Osteocyte (in vitro differentiated cells): ENCODE data around the gene PHF21A. TPM values are rescaled to one million over a fixed set of nuclear protein-coding genes. Genes with fewer than 3 reads are reported as not detected.

Source experiments
- DNase-seq: peaks from one replicate; pipeline ENCODE4 v3.0.0; 2021; ENCODE audit warnings: mixed read lengths; ENCODE audit not compliant: unreplicated experiment; ENCODE audit errors: extremely low spot score
- H3K27ac Mint-ChIP-seq: one replicate; pipeline ENCODE4 v1.8.0; 2021; ENCODE audit warnings: mild to moderate bottlenecking, mixed read lengths; ENCODE audit not compliant: unreplicated experiment
- H3K27me3 Mint-ChIP-seq: one replicate; pipeline ENCODE4 v1.8.0; 2021; ENCODE audit warnings: mixed read lengths; ENCODE audit not compliant: unreplicated experiment
- H3K36me3 Mint-ChIP-seq: one replicate; pipeline ENCODE4 v1.8.0; 2021; ENCODE audit warnings: mixed read lengths; ENCODE audit not compliant: unreplicated experiment
- H3K4me1 Mint-ChIP-seq: one replicate; pipeline ENCODE4 v1.8.0; 2021; ENCODE audit warnings: mixed read lengths; ENCODE audit not compliant: unreplicated experiment
- H3K4me3 Mint-ChIP-seq: one replicate; pipeline ENCODE4 v1.8.0; 2021; ENCODE audit warnings: mild to moderate bottlenecking, moderate library complexity, mixed read lengths; ENCODE audit not compliant: unreplicated experiment
- H3K9me3 Mint-ChIP-seq: one replicate; pipeline ENCODE4 v1.8.0; 2021; ENCODE audit warnings: mixed read lengths; ENCODE audit not compliant: unreplicated experiment
- total RNA-seq: library from RNA; stranded (reverse); gene quantifications from 2 replicates; pipeline ENCODE4 v1.2.1, GENCODE V29; 2021
- TF ChIP-seq, protein P1 (sequence below): fragments of 200-600 bp; sonication (generic); IDR thresholded peaks from 2 replicates; pipeline ENCODE4 v1.5.0; 2021; ENCODE audit warnings: antibody characterized with exemption, mild to moderate bottlenecking, moderate library complexity

PHF21A gene
- total RNA-seq, 1 donor from 2014 or later, result 40.8 TPM

DNA sequence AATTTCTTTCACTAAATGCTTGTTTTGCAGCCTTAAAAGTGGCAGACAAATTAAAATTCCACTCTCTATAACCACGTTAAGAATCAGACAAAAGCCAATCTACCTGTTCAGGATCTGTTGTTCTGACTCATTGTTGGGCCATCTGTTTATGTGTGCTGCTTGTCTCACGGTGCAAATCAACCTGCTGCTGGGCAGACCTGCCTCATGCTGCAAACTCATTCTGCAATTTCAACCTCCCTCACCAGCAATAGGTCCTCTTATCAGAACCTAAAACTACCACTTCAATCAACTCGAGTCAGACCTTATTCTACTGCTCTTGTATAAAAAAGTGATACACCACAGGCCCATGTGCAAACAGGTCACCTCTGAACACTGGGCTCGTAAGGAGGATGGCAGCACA is 123.7 kb downstream of the PHF21A start:
- Mint-ChIP-seq H3K4me3 (no peak overlapping the region), H3K36me3 (peaks cover 2% of the 10 kb centered on the region), H3K27ac (no peak overlapping the region), H3K4me1 (peaks cover 13% of the 10 kb centered on the region), H3K9me3 (no peaks in the 10 kb centered on the region), H3K27me3 (no peaks in the 10 kb centered on the region)
- TF ChIP-seq, protein P1, sequence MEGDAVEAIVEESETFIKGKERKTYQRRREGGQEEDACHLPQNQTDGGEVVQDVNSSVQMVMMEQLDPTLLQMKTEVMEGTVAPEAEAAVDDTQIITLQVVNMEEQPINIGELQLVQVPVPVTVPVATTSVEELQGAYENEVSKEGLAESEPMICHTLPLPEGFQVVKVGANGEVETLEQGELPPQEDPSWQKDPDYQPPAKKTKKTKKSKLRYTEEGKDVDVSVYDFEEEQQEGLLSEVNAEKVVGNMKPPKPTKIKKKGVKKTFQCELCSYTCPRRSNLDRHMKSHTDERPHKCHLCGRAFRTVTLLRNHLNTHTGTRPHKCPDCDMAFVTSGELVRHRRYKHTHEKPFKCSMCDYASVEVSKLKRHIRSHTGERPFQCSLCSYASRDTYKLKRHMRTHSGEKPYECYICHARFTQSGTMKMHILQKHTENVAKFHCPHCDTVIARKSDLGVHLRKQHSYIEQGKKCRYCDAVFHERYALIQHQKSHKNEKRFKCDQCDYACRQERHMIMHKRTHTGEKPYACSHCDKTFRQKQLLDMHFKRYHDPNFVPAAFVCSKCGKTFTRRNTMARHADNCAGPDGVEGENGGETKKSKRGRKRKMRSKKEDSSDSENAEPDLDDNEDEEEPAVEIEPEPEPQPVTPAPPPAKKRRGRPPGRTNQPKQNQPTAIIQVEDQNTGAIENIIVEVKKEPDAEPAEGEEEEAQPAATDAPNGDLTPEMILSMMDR, result no peak
- no peak for DNase-seq

DNA sequence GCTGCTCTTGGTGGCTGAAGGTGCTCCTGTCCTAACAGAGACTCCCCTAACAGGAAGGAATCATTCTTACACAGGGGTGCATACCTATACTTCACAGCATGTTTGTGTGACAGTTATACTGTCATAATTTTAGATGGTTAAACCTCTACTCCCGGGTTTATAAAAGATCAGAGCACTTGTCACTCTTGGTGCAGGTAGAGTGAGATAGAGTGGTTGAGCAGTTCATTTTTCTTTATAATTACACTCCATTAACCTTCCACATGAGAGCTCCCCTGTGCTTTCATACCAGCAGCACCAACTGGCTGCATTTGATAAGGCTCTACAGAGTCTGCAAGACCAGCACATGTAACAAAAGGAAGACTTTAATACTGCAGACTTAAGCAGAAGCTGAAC is 125.9 kb downstream of the PHF21A start:
- no peak overlapping the region for H3K4me3 Mint-ChIP-seq
- no peaks in the 10 kb centered on the region for H3K9me3 Mint-ChIP-seq
- H3K27ac Mint-ChIP-seq, result no peak overlapping the region
- DNase-seq, result no peak
- H3K27me3 Mint-ChIP-seq, result no peaks in the 10 kb centered on the region
- peaks cover 2% of the 10 kb centered on the region for H3K36me3 Mint-ChIP-seq
- TF ChIP-seq, protein P1, result no peak
- H3K4me1 Mint-ChIP-seq, result peaks cover 4% of the 10 kb centered on the region

DNA sequence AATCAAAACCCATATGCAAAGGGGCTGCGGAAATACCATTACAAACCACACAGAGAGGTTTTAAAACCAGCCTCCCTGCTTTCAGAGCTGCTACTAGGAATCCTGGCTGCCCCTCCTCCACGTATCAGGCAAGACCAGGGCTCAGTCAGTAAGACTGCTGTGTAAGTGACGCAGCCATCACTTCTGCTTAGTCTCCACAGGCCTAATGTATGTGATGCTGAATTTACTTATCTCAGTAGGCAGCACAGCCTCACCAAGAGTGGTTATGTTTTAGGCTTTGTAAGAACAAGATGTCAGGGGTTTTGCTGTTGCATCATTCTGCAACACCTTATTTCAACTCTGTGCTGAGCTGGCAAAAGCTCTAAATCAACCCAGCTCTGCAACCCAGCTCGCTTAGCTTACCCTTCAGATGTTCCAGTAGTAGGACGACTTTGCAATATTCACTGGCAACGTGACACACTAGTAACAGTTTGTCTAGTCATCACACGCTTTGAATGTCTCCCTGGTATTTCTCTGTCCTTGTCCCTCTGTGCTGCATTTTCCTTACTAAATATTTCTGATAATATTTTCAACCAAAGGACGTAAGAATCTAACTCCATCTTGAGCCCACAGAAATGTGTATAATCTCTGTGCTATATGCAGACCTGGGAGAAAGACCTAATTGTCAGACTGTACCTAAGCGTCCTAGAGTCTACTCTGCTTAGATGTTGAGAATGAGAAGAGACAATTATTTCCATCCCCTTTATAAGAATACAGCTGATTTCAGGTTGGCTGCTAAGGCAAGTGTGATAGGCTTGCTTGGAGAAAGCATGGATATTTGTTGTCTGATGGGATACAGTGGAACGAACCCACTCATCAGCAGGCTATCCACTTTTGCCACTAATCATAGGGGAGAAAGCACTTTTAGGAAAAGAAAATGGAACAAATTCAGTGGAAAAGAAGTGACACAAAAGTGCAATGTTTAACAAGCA is 126.6 kb downstream of the PHF21A start:
- DNase-seq, result no peak
- Mint-ChIP-seq H3K27ac (no peak overlapping the region), H3K27me3 (no peaks in the 10 kb centered on the region), H3K4me1 (peaks cover 4% of the 10 kb centered on the region), H3K36me3 (peaks cover 2% of the 10 kb centered on the region), H3K9me3 (no peaks in the 10 kb centered on the region), H3K4me3 (no peak overlapping the region)
- TF ChIP-seq, protein P1, result no peak

DNA sequence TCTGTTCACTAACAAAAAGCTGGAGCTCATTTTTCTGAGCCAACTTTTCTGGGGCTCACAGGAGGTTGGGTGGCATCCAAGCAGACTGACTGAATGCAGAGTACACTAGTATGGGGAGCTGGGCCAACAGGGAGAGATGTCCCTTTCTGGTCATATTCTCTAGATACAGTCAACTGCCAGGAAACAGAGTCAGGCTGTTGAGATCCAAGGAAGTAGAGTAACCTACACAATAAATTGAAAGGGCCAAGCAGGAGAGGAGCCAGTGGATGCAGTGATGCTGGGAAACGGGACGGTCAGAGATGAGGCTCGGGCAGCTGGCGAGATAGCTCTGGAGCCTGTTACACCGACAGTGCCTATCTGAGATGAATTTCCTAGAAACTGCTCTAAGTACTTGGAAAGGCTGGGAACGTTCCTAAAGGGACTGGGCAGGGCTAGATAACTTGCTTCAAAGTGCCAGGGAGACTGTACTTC is 127.7 kb downstream of the PHF21A start:
- Mint-ChIP-seq H3K9me3 (no peaks in the 10 kb centered on the region), H3K4me1 (peaks cover 4% of the 10 kb centered on the region), H3K27ac (no peak overlapping the region), H3K27me3 (no peaks in the 10 kb centered on the region), H3K36me3 (no peaks in the 10 kb centered on the region), H3K4me3 (no peak overlapping the region)
- no peak for DNase-seq
- TF ChIP-seq, protein P1, result no peak

DNA sequence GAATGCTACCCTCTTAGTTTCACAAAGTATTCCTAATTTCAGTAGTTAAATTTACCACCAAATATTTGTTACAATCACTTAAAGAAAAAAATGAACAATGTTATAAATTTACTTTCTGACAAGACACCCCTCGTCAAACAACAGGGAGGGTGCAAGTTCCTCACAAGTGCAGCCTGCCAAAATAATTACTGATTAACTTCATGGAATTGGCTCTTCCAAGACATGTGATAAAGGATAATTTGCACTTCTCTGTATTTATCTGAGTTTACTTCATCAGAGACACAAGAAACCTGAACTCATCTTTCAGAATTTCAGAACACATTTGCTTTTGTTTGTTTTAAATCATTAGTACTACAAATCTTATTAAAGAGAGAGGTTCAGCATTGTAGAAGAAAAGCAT is 132.3 kb downstream of the PHF21A start:
- Mint-ChIP-seq H3K36me3 (no peaks in the 10 kb centered on the region), H3K4me3 (no peak overlapping the region), H3K27ac (no peak overlapping the region), H3K27me3 (no peaks in the 10 kb centered on the region), H3K4me1 (peaks cover 6% of the 10 kb centered on the region), H3K9me3 (no peaks in the 10 kb centered on the region)
- TF ChIP-seq, protein P1, result no peak
- DNase-seq, result no peak
